ENCODE results near the gene SORCS2. TPM values are rescaled to one million over a fixed set of nuclear protein-coding genes. Genes with fewer than 3 reads are reported as not detected.

SORCS2 gene
- total RNA-seq, 1 donor from 2014 or later, result 3.0 TPM

DNA sequence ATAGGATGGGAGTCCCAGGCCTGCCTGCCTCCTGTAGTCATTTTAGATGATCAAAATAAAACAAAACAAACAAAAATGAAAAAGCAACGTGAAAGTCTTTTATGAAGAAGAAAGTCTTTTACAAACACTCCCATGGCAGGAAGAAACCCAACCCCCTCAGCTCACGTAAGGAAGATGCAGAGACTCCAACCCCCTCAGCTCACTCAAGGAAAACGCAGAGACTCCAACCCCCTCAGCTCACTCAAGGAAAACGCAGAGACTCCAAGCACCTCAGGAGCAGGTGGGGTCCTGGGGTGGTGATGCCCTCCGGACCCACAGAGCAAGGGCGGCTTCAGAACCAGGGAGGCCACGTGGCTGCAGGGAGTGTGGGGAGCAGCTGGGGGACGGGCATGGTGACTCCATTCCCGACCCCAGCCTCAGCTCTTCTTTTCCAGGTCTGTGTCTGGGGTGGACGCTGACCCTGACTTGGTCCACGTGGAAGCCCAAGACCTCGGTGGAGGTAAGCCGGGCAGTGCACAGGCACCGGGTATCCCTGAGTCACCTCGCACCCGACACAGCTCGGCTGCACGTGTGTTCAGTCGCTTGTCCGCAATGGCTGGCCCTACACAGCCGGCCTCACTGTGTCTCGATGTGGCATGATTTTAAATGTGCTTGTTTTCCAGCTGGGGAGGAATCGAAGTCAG lies 468.9 kb downstream of the SORCS2 start:
- TF ChIP-seq CTCF (IDR thresholded peaks at IDR 0.05), result no peak
- H3K36me3 Mint-ChIP-seq (ENCODE audit: unreplicated experiment), result no peaks in the 10 kb centered on the region
- H3K4me3 Mint-ChIP-seq (ENCODE audit: unreplicated experiment), result no peak overlapping the region
- H3K9me3 Mint-ChIP-seq (ENCODE audit: unreplicated experiment), result no peaks in the 10 kb centered on the region
- no peak for DNase-seq (ENCODE audit: extremely low spot score, unreplicated experiment)
- H3K4me1 Mint-ChIP-seq (ENCODE audit: unreplicated experiment), result no peaks in the 10 kb centered on the region
- no peak overlapping the region for H3K27ac Mint-ChIP-seq (ENCODE audit: unreplicated experiment)
- H3K27me3 Mint-ChIP-seq (ENCODE audit: unreplicated experiment), result peaks cover under 1% of the 10 kb centered on the region

- Mint-ChIP-seq H3K4me1 (ENCODE audit: unreplicated experiment) (no peaks in the 10 kb centered on the region), H3K9me3 (ENCODE audit: unreplicated experiment) (no peaks in the 10 kb centered on the region), H3K36me3 (ENCODE audit: unreplicated experiment) (no peaks in the 10 kb centered on the region), H3K27ac (ENCODE audit: unreplicated experiment) (no peak overlapping the region), H3K27me3 (ENCODE audit: unreplicated experiment) (peaks cover 6% of the 10 kb centered on the region), H3K4me3 (ENCODE audit: unreplicated experiment) (no peak overlapping the region)
- no peak for DNase-seq (ENCODE audit: extremely low spot score, unreplicated experiment)
- TF ChIP-seq CTCF (IDR thresholded peaks at IDR 0.05), result no peak
Observed at GRCh38 chr4:7661846-7662506, 469.6 kb downstream of the SORCS2 start.

GRCh38 chr4:7662507-7662846 lies 470.1 kb downstream of the SORCS2 start:
- TF ChIP-seq CTCF (IDR thresholded peaks at IDR 0.05), result no peak

DNA sequence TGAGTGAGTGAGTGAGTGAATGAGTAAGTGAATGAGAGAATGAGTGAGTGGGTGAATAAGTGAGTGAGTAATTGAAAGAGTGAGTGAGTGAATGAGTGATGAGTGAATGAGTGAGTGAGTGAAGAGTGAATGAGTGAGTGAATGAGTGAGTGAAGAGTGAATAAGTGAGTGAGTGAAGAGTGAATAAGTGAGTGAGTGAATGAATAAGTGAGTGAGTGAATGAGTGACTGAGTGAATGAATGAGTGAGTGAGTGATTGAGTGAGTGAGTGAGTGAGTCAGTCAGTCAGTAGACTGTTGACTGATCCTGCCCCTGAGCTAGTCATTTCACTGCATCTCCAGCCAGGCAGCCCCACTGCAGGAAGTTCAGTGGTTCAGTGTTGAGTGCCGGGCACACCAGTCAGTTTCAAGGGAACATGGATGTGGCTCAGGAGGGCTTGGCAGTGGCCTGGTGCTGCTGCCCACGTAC lies 470.8 kb downstream of the SORCS2 start:
- Mint-ChIP-seq H3K4me1 (ENCODE audit: unreplicated experiment) (no peaks in the 10 kb centered on the region), H3K27ac (ENCODE audit: unreplicated experiment) (no peak overlapping the region), H3K27me3 (ENCODE audit: unreplicated experiment) (peaks cover 16% of the 10 kb centered on the region), H3K36me3 (ENCODE audit: unreplicated experiment) (no peaks in the 10 kb centered on the region), H3K4me3 (ENCODE audit: unreplicated experiment) (no peak overlapping the region), H3K9me3 (ENCODE audit: unreplicated experiment) (no peaks in the 10 kb centered on the region)
- TF ChIP-seq CTCF (IDR thresholded peaks at IDR 0.05), result no peak
- no peak for DNase-seq (ENCODE audit: extremely low spot score, unreplicated experiment)

More at GRCh38 chr4:7662507-7662846, 470.1 kb downstream of the SORCS2 start:
- Mint-ChIP-seq H3K4me3 (ENCODE audit: unreplicated experiment) (no peak overlapping the region), H3K9me3 (ENCODE audit: unreplicated experiment) (no peaks in the 10 kb centered on the region), H3K27ac (ENCODE audit: unreplicated experiment) (no peak overlapping the region), H3K27me3 (ENCODE audit: unreplicated experiment) (peaks cover 10% of the 10 kb centered on the region), H3K36me3 (ENCODE audit: unreplicated experiment) (no peaks in the 10 kb centered on the region), H3K4me1 (ENCODE audit: unreplicated experiment) (no peaks in the 10 kb centered on the region)
- DNase-seq (ENCODE audit: extremely low spot score, unreplicated experiment), result no peak

DNA sequence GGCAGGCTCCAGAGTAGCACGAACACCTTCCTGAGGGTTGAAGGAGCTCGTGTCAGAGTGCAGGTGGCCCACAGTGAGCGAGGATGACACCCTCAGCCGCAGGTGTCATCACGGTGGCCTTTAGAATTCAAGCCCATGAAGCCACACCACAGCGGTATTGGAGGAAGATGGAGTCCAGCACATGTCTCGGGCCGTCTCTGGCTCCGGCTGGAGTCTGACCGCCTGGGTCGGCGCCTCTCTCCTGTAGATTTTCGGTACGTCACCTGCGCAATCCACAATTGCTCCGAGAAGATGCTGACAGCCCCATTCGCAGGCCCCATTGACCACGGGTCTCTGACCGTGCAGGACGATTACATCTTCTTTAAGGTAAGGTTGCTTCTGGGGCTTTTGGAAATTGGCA lies 471.8 kb downstream of the SORCS2 start:
- DNase-seq (ENCODE audit: extremely low spot score, unreplicated experiment), result no peak
- Mint-ChIP-seq H3K4me1 (ENCODE audit: unreplicated experiment) (no peaks in the 10 kb centered on the region), H3K27ac (ENCODE audit: unreplicated experiment) (no peak overlapping the region), H3K27me3 (ENCODE audit: unreplicated experiment) (peaks cover 22% of the 10 kb centered on the region), H3K9me3 (ENCODE audit: unreplicated experiment) (no peaks in the 10 kb centered on the region), H3K4me3 (ENCODE audit: unreplicated experiment) (no peak overlapping the region), H3K36me3 (ENCODE audit: unreplicated experiment) (no peaks in the 10 kb centered on the region)
- no peak for TF ChIP-seq CTCF (IDR thresholded peaks at IDR 0.05)
